Stimulated activated naive B cell treated with anti-CD40 and anti-IgM and Interleukin-4, amounts not matched to agents 10 μg/mL and 1 μg/mL and 100 μg/mL, for 72 hours (primary cell): ENCODE measurements around the gene LRCH1.
"Not testable (repeated sequence)": the region's sequence is repeated elsewhere in the genome, so short reads cannot be mapped to it uniquely, and the experiment has no call there.

Experiments
- ATAC-seq, 2 donors: fragments of 150-1000 bp; cut with Tn5 transposase; replicated peaks; 2 replicates each; pipeline ENCODE4 v1.10.0; 2021; ENCODE audit warnings: moderate library complexity in 1 of 2
- DNase-seq: peaks from one replicate; pipeline ENCODE4 v3.0.0; 2021
- H3K27ac Mint-ChIP-seq: one replicate; pipeline ENCODE4 v1.8.0; 2022; ENCODE audit warnings: mild to moderate bottlenecking, mixed read lengths
- H3K27me3 Mint-ChIP-seq, 2 donors: one replicate each; pipeline ENCODE4 v1.8.0; 2022; ENCODE audit warnings: mixed read lengths in 2 of 2
- H3K36me3 Mint-ChIP-seq, 2 donors: one replicate each; pipeline ENCODE4 v1.8.0; 2022; ENCODE audit warnings: mixed read lengths in 2 of 2, mild to moderate bottlenecking in 1 of 2
- H3K4me1 Mint-ChIP-seq, 2 donors: one replicate each; pipeline ENCODE4 v1.8.0; 2022; ENCODE audit warnings: mixed read lengths in 2 of 2, mild to moderate bottlenecking in 1 of 2
- H3K4me3 Mint-ChIP-seq, 2 donors: one replicate each; pipeline ENCODE4 v1.8.0; 2022; ENCODE audit warnings: mild to moderate bottlenecking in 2 of 2, mixed read lengths in 2 of 2, moderate library complexity in 1 of 2
- H3K9me3 Mint-ChIP-seq, 2 donors: one replicate each; pipeline ENCODE4 v1.8.0; 2022; ENCODE audit warnings: mixed read lengths in 2 of 2, mild to moderate bottlenecking in 1 of 2

LRCH1 gene

GRCh38 chr13:46747031-46747820, 194.3 kb downstream of the LRCH1 start:
- Mint-ChIP-seq H3K27ac (no peak overlapping the region), H3K9me3 (no peaks in the 10 kb centered on the region), H3K4me3 (no peak overlapping the region), H3K4me1 (peaks cover 11 to 18% of the 10 kb centered on the region in 2 donors), H3K27me3 (no peaks in the 10 kb centered on the region), H3K36me3 (peaks cover 48 to 79% of the 10 kb centered on the region in 2 donors)
- no peak for ATAC-seq
- DNase-seq = no peak

- ATAC-seq = no peak
- Mint-ChIP-seq H3K27me3 (no peaks in the 10 kb centered on the region), H3K4me3 (no peak overlapping the region)
Measured at GRCh38 chr13:46748300-46748699, 195.3 kb downstream of the LRCH1 start.

GRCh38 chr13:46749951-46750350, 197.0 kb downstream of the LRCH1 start:
- no peaks in the 10 kb centered on the region for H3K9me3 Mint-ChIP-seq
- peaks cover 58 to 75% of the 10 kb centered on the region in 2 donors for H3K36me3 Mint-ChIP-seq
- no peaks in the 10 kb centered on the region for H3K27me3 Mint-ChIP-seq
- H3K4me3 Mint-ChIP-seq = no peak overlapping the region
- DNase-seq (no peak), ATAC-seq (no peak)
- H3K27ac Mint-ChIP-seq = peak overlapping the region; percentile 14
- peaks cover 14 to 19% of the 10 kb centered on the region in 2 donors for H3K4me1 Mint-ChIP-seq

More at GRCh38 chr13:46748300-46748699, 195.3 kb downstream of the LRCH1 start:
- Mint-ChIP-seq H3K27ac (no peak overlapping the region), H3K36me3 (peaks cover 47 to 75% of the 10 kb centered on the region in 2 donors), H3K9me3 (no peaks in the 10 kb centered on the region), H3K4me1 (peaks cover 14 to 19% of the 10 kb centered on the region in 2 donors)
- no peak for DNase-seq

- H3K4me1 Mint-ChIP-seq = peaks cover 17 to 19% of the 10 kb centered on the region in 2 donors
- peak; percentile 99 for ATAC-seq
- peaks cover 43 to 55% of the 10 kb centered on the region in 2 donors for H3K36me3 Mint-ChIP-seq
- peak overlapping the region; percentile 56 for H3K27ac Mint-ChIP-seq
- H3K27me3 Mint-ChIP-seq = no peaks in the 10 kb centered on the region
- DNase-seq = peak; percentile 49
- H3K4me3 Mint-ChIP-seq = peak overlapping the region; percentile 5 to 39
- no peaks in the 10 kb centered on the region for H3K9me3 Mint-ChIP-seq
Measured at GRCh38 chr13:46751811-46752635, 199.1 kb downstream of the LRCH1 start.

GRCh38 chr13:46753137-46753536, 200.2 kb downstream of the LRCH1 start:
- peaks cover 39 to 46% of the 10 kb centered on the region in 2 donors for H3K36me3 Mint-ChIP-seq
- ATAC-seq (no peak), DNase-seq (no peak)
- H3K9me3 Mint-ChIP-seq = no peaks in the 10 kb centered on the region
- peaks cover 5 to 9% of the 10 kb centered on the region in 2 donors for H3K27me3 Mint-ChIP-seq
- no peak overlapping the region for H3K27ac Mint-ChIP-seq
- H3K4me1 Mint-ChIP-seq = peaks cover 23 to 29% of the 10 kb centered on the region in 2 donors
- no peak overlapping the region for H3K4me3 Mint-ChIP-seq

- Mint-ChIP-seq H3K27ac (no peak overlapping the region), H3K27me3 (peaks cover 5 to 13% of the 10 kb centered on the region in 2 donors), H3K4me1 (peaks cover 24 to 30% of the 10 kb centered on the region in 2 donors), H3K9me3 (no peaks in the 10 kb centered on the region), H3K4me3 (no peak overlapping the region), H3K36me3 (peaks cover 33 to 38% of the 10 kb centered on the region in 2 donors)
- ATAC-seq (no peak), DNase-seq (no peak)
Measured at GRCh38 chr13:46753917-46754316, 200.9 kb downstream of the LRCH1 start.

- H3K4me1 Mint-ChIP-seq = peaks cover 22 to 30% of the 10 kb centered on the region in 2 donors
- H3K27me3 Mint-ChIP-seq = peaks cover 5 to 13% of the 10 kb centered on the region in 2 donors
Measured at GRCh38 chr13:46754812-46755211, 201.8 kb downstream of the LRCH1 start.

GRCh38 chr13:46755508-46755907, 202.5 kb downstream of the LRCH1 start:
- H3K4me3 Mint-ChIP-seq, H3K9me3 Mint-ChIP-seq, H3K27ac Mint-ChIP-seq, ATAC-seq, DNase-seq: not testable (repeated sequence)
- peaks cover 22 to 28% of the 10 kb centered on the region in 2 donors for H3K36me3 Mint-ChIP-seq
- peaks cover 21 to 30% of the 10 kb centered on the region in 2 donors for H3K4me1 Mint-ChIP-seq
- H3K27me3 Mint-ChIP-seq = peaks cover 5 to 13% of the 10 kb centered on the region in 2 donors

More at GRCh38 chr13:46754812-46755211, 201.8 kb downstream of the LRCH1 start:
- no peak overlapping the region for H3K27ac Mint-ChIP-seq
- H3K4me3 Mint-ChIP-seq = no peak overlapping the region
- DNase-seq (no peak), ATAC-seq (no peak)
- peaks cover 27 to 32% of the 10 kb centered on the region in 2 donors for H3K36me3 Mint-ChIP-seq
- H3K9me3 Mint-ChIP-seq = no peaks in the 10 kb centered on the region

- H3K36me3 Mint-ChIP-seq = peaks cover 15 to 17% of the 10 kb centered on the region in 2 donors
- H3K4me1 Mint-ChIP-seq = peaks cover 10 to 21% of the 10 kb centered on the region in 2 donors
- H3K9me3 Mint-ChIP-seq = no peaks in the 10 kb centered on the region
- H3K4me3 Mint-ChIP-seq = no peak overlapping the region
- no peak overlapping the region for H3K27ac Mint-ChIP-seq
- H3K27me3 Mint-ChIP-seq = peaks cover 5 to 13% of the 10 kb centered on the region in 2 donors
- DNase-seq (no peak), ATAC-seq (peak in 1 of 2 donors; percentile 54)
Measured at GRCh38 chr13:46756977-46757376, 204.0 kb downstream of the LRCH1 start.

GRCh38 chr13:46757640-46758039, 204.7 kb downstream of the LRCH1 start:
- H3K4me3 Mint-ChIP-seq = no peak overlapping the region
- DNase-seq = no peak
- no peaks in the 10 kb centered on the region for H3K9me3 Mint-ChIP-seq
- peaks cover 5 to 13% of the 10 kb centered on the region in 2 donors for H3K27me3 Mint-ChIP-seq
- ATAC-seq = no peak
- peaks cover 8 to 17% of the 10 kb centered on the region in 2 donors for H3K4me1 Mint-ChIP-seq
- no peak overlapping the region for H3K27ac Mint-ChIP-seq
- peaks cover 12 to 13% of the 10 kb centered on the region in 2 donors for H3K36me3 Mint-ChIP-seq

GRCh38 chr13:46759846-46760245, 206.9 kb downstream of the LRCH1 start:
- Mint-ChIP-seq H3K27ac (no peak overlapping the region), H3K36me3 (peaks cover 0 to 2% of the 10 kb centered on the region in 2 donors), H3K9me3 (no peaks in the 10 kb centered on the region), H3K4me1 (peaks cover 8 to 17% of the 10 kb centered on the region in 2 donors), H3K27me3 (peaks cover 5 to 13% of the 10 kb centered on the region in 2 donors), H3K4me3 (no peak overlapping the region)
- no peak for DNase-seq
- no peak for ATAC-seq

GRCh38 chr13:46761174-46761573, 208.2 kb downstream of the LRCH1 start:
- H3K27me3 Mint-ChIP-seq = peaks cover 5 to 13% of the 10 kb centered on the region in 2 donors
- no peak overlapping the region for H3K27ac Mint-ChIP-seq

GRCh38 chr13:46761866-46762265, 208.9 kb downstream of the LRCH1 start:
- H3K4me1 Mint-ChIP-seq = peaks cover 5 to 15% of the 10 kb centered on the region in 2 donors
- H3K27ac Mint-ChIP-seq = no peak overlapping the region
- H3K36me3 Mint-ChIP-seq = peaks cover 0 to 2% of the 10 kb centered on the region in 2 donors
- peaks cover 5 to 13% of the 10 kb centered on the region in 2 donors for H3K27me3 Mint-ChIP-seq
- no peaks in the 10 kb centered on the region for H3K9me3 Mint-ChIP-seq
- H3K4me3 Mint-ChIP-seq = no peak overlapping the region
- DNase-seq = no peak
- ATAC-seq = no peak

More at GRCh38 chr13:46761174-46761573, 208.2 kb downstream of the LRCH1 start:
- Mint-ChIP-seq H3K36me3 (peaks cover 0 to 2% of the 10 kb centered on the region in 2 donors), H3K9me3 (no peaks in the 10 kb centered on the region), H3K4me1 (peaks cover 8 to 17% of the 10 kb centered on the region in 2 donors), H3K4me3 (no peak overlapping the region)
- DNase-seq (no peak), ATAC-seq (no peak)

- not testable (repeated sequence) for H3K27me3 Mint-ChIP-seq, H3K4me3 Mint-ChIP-seq, H3K4me1 Mint-ChIP-seq, H3K9me3 Mint-ChIP-seq, DNase-seq, H3K27ac Mint-ChIP-seq, ATAC-seq
- peaks cover 38 to 50% of the 10 kb centered on the region in 2 donors for H3K36me3 Mint-ChIP-seq
Measured at GRCh38 chr13:46769925-46770324, 217.0 kb downstream of the LRCH1 start.
